DND-41 (cell line): Measurements from ENCODE around the gene SEMA3A.

Experiments used
- ATAC-seq: fragments of 200-7000 bp; cut with Tn5 transposase; 3 replicates; pipeline ENCODE4 v1.9.1; 2021; ENCODE audit warnings: low read depth; ENCODE audit not compliant: insufficient read depth
- DNase-seq: peaks from one replicate; pipeline ENCODE4 v3.0.0-alpha.2; 2020
- H2AFZ ChIP-seq: 2 replicates; pipeline ENCODE4 v1.6.0; 2012; ENCODE audit warnings: low read depth, low read length
- H3K27ac ChIP-seq: 2 replicates; pipeline ENCODE4 v1.5.1; 2012; ENCODE audit warnings: low read length, inconsistent platforms
- H3K27me3 ChIP-seq: fragments of 200-600 bp; sonication (generic); 2 replicates; pipeline ENCODE4 v1.6.0; 2012; ENCODE audit warnings: low read length, mild to moderate bottlenecking, inconsistent platforms; ENCODE audit not compliant: insufficient read depth, poor library complexity
- H3K36me3 ChIP-seq: 2 replicates; pipeline ENCODE4 v1.5.1; 2012; ENCODE audit warnings: low read length, inconsistent platforms; ENCODE audit not compliant: insufficient read depth
- H3K4me1 ChIP-seq: 2 replicates; pipeline ENCODE4 v1.5.1; 2012; ENCODE audit warnings: mild to moderate bottlenecking, low read length; ENCODE audit not compliant: insufficient read depth
- H3K4me2 ChIP-seq: 2 replicates; pipeline ENCODE4 v1.6.0; 2012; ENCODE audit warnings: mild to moderate bottlenecking, moderate library complexity, low read length, inconsistent platforms; ENCODE audit not compliant: insufficient read depth
- H3K4me3 ChIP-seq, 2 experiments: fragments of 200-600 bp in 1 of 2; shearing (Covaris generic) in 1 of 2; 2 replicates each; pipeline ENCODE4 v1.5.1; 2012 to 2016; ENCODE audit warnings: inconsistent platforms in 2 of 2, low read length in 2 of 2, mild to moderate bottlenecking in 2 of 2, low read depth in 1 of 2, moderate library complexity in 1 of 2
- H3K79me2 ChIP-seq: 2 replicates; pipeline ENCODE4 v1.6.0; 2012; ENCODE audit warnings: low read length, inconsistent platforms; ENCODE audit not compliant: insufficient read depth
- H3K9ac ChIP-seq: 2 replicates; pipeline ENCODE4 v1.6.0; 2012; ENCODE audit warnings: low read depth, mild to moderate bottlenecking, inconsistent platforms, low read length, moderate library complexity
- H3K9me3 ChIP-seq: 2 replicates; pipeline ENCODE4 v1.5.1; 2012; ENCODE audit warnings: low read length, moderate library complexity, mild to moderate bottlenecking, inconsistent platforms; ENCODE audit not compliant: insufficient read depth, severe bottlenecking
- H4K20me1 ChIP-seq: 2 replicates; pipeline ENCODE4 v1.6.0; 2012; ENCODE audit warnings: low read length; ENCODE audit not compliant: insufficient read depth
- CTCF ChIP-seq: IDR thresholded peaks from 2 replicates; pipeline ENCODE4 v1.5.1; 2012; ENCODE audit warnings: borderline replicate concordance, low read length, moderate library complexity, mild to moderate bottlenecking; ENCODE audit not compliant: poor library complexity, severe bottlenecking; ENCODE audit errors: extremely low read depth
- EZH2 ChIP-seq: IDR thresholded peaks from 3 replicates; pipeline ENCODE4 v1.6.1; 2012; ENCODE audit warnings: borderline replicate concordance, low read depth, mild to moderate bottlenecking, moderate library complexity, low read length, inconsistent platforms; ENCODE audit not compliant: severe bottlenecking

Gene SEMA3A

GRCh38 chr7:84113906-84114850 lies 80.4 kb downstream of the SEMA3A start:
- H3K4me1 ChIP-seq: peaks cover 3% of the 10 kb centered on the region

GRCh38 chr7:84113286-84113685 lies 81.3 kb downstream of the SEMA3A start:
- Histone ChIP-seq H3K27ac (no peak overlapping the region), H3K4me2 (no peak overlapping the region), H4K20me1 (no peaks in the 10 kb centered on the region), H3K36me3 (no peaks in the 10 kb centered on the region), H3K79me2 (no peaks in the 10 kb centered on the region), H3K4me1 (peaks cover 7% of the 10 kb centered on the region), H2AFZ (no peak overlapping the region), H3K4me3 (no peak overlapping the region), H3K9ac (no peak overlapping the region), H3K9me3 (no peaks in the 10 kb centered on the region), H3K27me3 (no peaks in the 10 kb centered on the region)
- DNase-seq: no peak
- no peak for TF ChIP-seq EZH2
- no peak for ATAC-seq

More at GRCh38 chr7:84113906-84114850, 80.4 kb downstream of the SEMA3A start:
- H3K36me3 ChIP-seq: no peaks in the 10 kb centered on the region
- H3K9ac ChIP-seq: no peak overlapping the region
- no peak overlapping the region for H3K4me3 ChIP-seq
- H4K20me1 ChIP-seq: no peaks in the 10 kb centered on the region
- no peaks in the 10 kb centered on the region for H3K79me2 ChIP-seq
- H3K9me3 ChIP-seq: no peaks in the 10 kb centered on the region
- H3K4me2 ChIP-seq: no peak overlapping the region
- TF ChIP-seq CTCF: no peak
- no peak for TF ChIP-seq EZH2
- ATAC-seq: no peak
- no peaks in the 10 kb centered on the region for H3K27me3 ChIP-seq
- no peak for DNase-seq
- H2AFZ ChIP-seq: no peak overlapping the region
- no peak overlapping the region for H3K27ac ChIP-seq

GRCh38 chr7:84112771-84113170 lies 81.8 kb downstream of the SEMA3A start:
- ATAC-seq (no peak), DNase-seq (no peak)

More at GRCh38 chr7:84112771-84113170, 81.8 kb downstream of the SEMA3A start:
- H3K9me3 ChIP-seq: no peaks in the 10 kb centered on the region
- H2AFZ ChIP-seq: no peak overlapping the region
- H3K79me2 ChIP-seq: no peaks in the 10 kb centered on the region
- no peaks in the 10 kb centered on the region for H3K27me3 ChIP-seq
- H3K4me1 ChIP-seq: peaks cover 7% of the 10 kb centered on the region
- no peaks in the 10 kb centered on the region for H4K20me1 ChIP-seq
- no peak overlapping the region for H3K27ac ChIP-seq
- TF ChIP-seq EZH2: no peak
- TF ChIP-seq CTCF: no peak
- H3K9ac ChIP-seq: no peak overlapping the region
- H3K4me3 ChIP-seq: no peak overlapping the region
- no peak overlapping the region for H3K4me2 ChIP-seq
- H3K36me3 ChIP-seq: no peaks in the 10 kb centered on the region
